ENCODE results near the gene MT1HL1.
"Not testable (repeated sequence)": the region's sequence is repeated elsewhere in the genome, so short reads cannot be mapped to it uniquely, and the experiment has no call there.

MT1HL1 gene

DNA sequence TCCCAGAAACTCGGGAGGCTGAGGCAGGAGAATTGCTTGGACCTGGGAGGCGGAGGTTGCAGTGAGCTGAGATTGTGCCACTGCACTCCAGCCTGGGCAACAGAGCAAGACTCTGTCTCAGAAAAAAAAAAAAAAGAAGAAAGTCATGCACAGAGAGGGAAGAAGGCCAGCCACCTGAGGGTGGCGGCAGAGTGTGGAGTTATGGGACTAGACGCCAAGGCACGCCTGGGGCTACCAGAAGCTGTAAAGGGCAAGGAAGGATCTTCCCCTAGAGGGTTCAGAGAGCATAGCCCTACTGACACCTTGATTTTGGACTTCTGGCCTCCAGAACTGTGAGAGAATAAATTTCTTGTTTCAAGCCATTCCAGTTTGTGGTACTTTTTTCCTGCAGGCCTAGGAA, 30.2 kb downstream of the MT1HL1 start:
- not testable (repeated sequence) for H3K4me3 ChIP-seq (ENCODE audit: low read length); H3K27me3 ChIP-seq (replicated peaks; ENCODE audit: control insufficient read depth, insufficient read depth, low read length); DNase-seq (ENCODE audit: low read depth); H3K9ac ChIP-seq (ENCODE audit: low read length); H3K36me3 ChIP-seq (ENCODE audit: control insufficient read depth, insufficient read depth, low read length, severe bottlenecking); H3K4me1 ChIP-seq (ENCODE audit: control insufficient read depth, insufficient read depth, low read length); H3K9me3 ChIP-seq (ENCODE audit: control insufficient read depth, low read length)

DNA sequence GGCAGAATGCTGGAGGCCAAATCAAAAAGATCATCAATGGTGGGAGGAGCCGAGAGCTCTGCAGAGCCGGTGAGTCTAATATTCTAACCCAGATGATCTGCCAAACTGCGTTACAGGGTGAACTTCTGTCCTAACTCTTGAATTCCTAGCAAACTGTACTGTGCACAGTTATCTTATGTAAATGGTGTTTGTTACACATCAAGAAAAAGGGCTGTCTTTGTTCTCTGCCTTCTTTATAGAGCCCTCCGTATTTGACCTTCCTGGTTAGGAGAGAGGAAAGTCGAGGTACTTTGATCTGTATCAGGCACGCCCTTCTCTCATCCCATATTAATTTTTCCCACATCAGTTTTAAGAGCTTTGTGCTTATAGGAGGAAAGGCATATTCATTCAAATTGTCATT, 37.6 kb downstream of the MT1HL1 start:
- H3K9me3 ChIP-seq (ENCODE audit: control insufficient read depth, low read length) = peaks cover 3% of the 10 kb centered on the region
- no peaks in the 10 kb centered on the region for H3K4me1 ChIP-seq (ENCODE audit: control insufficient read depth, insufficient read depth, low read length)
- H3K4me3 ChIP-seq (ENCODE audit: low read length) = no peak overlapping the region
- no peak for DNase-seq (ENCODE audit: low read depth)
- no peaks in the 10 kb centered on the region for H3K36me3 ChIP-seq (ENCODE audit: control insufficient read depth, insufficient read depth, low read length, severe bottlenecking)
- no peak overlapping the region for H3K9ac ChIP-seq (ENCODE audit: low read length)
- no peaks in the 10 kb centered on the region for H3K27me3 ChIP-seq (replicated peaks; ENCODE audit: control insufficient read depth, insufficient read depth, low read length)

DNA sequence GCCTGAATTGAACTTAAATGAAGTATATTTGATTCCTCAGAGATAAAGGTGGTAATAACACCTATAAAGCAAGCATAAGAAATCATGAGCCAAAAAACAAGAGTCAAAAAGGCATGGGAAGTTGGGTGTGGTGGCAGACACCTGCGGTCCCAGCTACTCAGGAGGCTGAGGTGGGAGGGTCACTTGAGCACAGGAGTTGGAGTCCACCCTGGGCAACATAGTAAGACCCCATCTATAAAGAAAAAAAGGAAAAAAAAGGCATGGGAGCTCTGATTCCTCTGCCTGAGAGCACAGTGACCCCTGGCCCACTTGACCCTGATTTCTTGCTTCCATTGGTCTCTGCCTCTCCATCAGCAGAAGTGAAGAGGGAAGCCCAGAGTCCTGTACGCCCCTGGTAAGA, 40.3 kb downstream of the MT1HL1 start:
- H3K4me3 ChIP-seq (ENCODE audit: low read length) = no peak overlapping the region
- H3K36me3 ChIP-seq (ENCODE audit: control insufficient read depth, insufficient read depth, low read length, severe bottlenecking) = no peaks in the 10 kb centered on the region

DNA sequence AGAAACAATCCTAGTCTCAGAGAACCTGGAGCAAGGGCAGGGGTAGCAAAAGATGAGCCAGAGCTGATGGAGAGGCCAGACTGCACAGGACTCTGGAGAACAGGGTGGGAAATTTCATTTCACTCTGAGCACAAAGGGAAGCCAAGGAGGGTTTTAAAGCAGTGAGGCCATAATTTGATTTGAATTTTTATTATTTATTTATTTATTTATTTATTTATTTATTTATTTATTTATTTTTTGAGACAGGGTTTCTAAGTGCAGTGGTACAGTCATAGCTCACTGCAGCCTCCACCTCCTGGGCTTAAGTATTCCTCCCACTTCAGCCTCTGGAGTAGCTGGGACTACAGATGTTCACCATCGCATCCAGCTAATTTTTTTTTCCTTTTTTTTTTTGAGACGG, 45.1 kb downstream of the MT1HL1 start:
- H3K36me3 ChIP-seq (ENCODE audit: control insufficient read depth, insufficient read depth, low read length, severe bottlenecking) = no peaks in the 10 kb centered on the region
- no peak overlapping the region for H3K4me3 ChIP-seq (ENCODE audit: low read length)
- no peak for DNase-seq (ENCODE audit: low read depth)
- no peak overlapping the region for H3K9ac ChIP-seq (ENCODE audit: low read length)
- H3K27me3 ChIP-seq (replicated peaks; ENCODE audit: control insufficient read depth, insufficient read depth, low read length) = no peaks in the 10 kb centered on the region
- H3K4me1 ChIP-seq (ENCODE audit: control insufficient read depth, insufficient read depth, low read length) = no peaks in the 10 kb centered on the region
- peaks cover 18% of the 10 kb centered on the region for H3K9me3 ChIP-seq (ENCODE audit: control insufficient read depth, low read length)

More for the DNA sequence above, 40.3 kb downstream of the MT1HL1 start:
- Histone ChIP-seq H3K9ac (ENCODE audit: low read length) (no peak overlapping the region), H3K9me3 (ENCODE audit: control insufficient read depth, low read length) (peaks cover 7% of the 10 kb centered on the region), H3K4me1 (ENCODE audit: control insufficient read depth, insufficient read depth, low read length) (no peaks in the 10 kb centered on the region), H3K27me3 (replicated peaks; ENCODE audit: control insufficient read depth, insufficient read depth, low read length) (no peaks in the 10 kb centered on the region)
- DNase-seq (ENCODE audit: low read depth) = no peak

DNA sequence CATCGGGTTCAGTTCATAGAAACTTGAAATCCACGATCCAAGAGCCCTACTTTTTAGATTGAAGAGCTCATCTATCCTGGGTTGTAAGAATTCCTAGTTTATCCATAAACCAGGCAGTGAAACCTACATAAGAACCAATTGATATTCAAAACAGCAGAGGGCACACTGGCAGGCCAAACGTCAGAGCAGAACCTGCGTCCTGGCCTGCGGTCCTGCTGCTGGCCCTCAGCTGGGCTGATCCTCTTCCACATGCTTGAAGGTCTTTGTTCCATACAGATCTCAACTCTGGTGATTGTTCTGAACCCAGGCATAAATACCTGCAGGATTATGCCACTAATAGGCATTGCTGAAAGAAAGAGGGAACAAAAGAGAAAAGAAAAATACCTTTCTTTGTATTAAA, 47.0 kb downstream of the MT1HL1 start:
- no peaks in the 10 kb centered on the region for H3K36me3 ChIP-seq (ENCODE audit: control insufficient read depth, insufficient read depth, low read length, severe bottlenecking)
- H3K9me3 ChIP-seq (ENCODE audit: control insufficient read depth, low read length) = peaks cover 20% of the 10 kb centered on the region
- no peak overlapping the region for H3K4me3 ChIP-seq (ENCODE audit: low read length)
- H3K27me3 ChIP-seq (replicated peaks; ENCODE audit: control insufficient read depth, insufficient read depth, low read length) = no peaks in the 10 kb centered on the region
- no peak for DNase-seq (ENCODE audit: low read depth)
- no peaks in the 10 kb centered on the region for H3K4me1 ChIP-seq (ENCODE audit: control insufficient read depth, insufficient read depth, low read length)
- H3K9ac ChIP-seq (ENCODE audit: low read length) = no peak overlapping the region

All from adipocyte (in vitro differentiated cells).